HepG2 (cell line): ENCODE data around the gene ENDOD1. TPM values are rescaled to one million over a fixed set of nuclear protein-coding genes. Genes with fewer than 3 reads are reported as not detected.

Experiments
- ATAC-seq: fragments of 200-7000 bp; cut with Tn5 transposase; 3 replicates; pipeline ENCODE4 v1.9.1; 2020; ENCODE audit warnings: mild to moderate bottlenecking, moderate library complexity
- BruUV-seq: library from RNA; stranded (reverse); fragments of 400-500 nt; replicated peaks from 2 replicates; lab custom pipeline; 2021; lab: Mats Ljungman, UMichigan
- CTCF ChIA-PET: fragments of 300-600 bp; formaldehyde crosslinking; extraction: SDS; loops from one replicate; lab custom pipeline; 2021; ENCODE audit warnings: low total read pairs, inconsistent platforms, low intra/inter-chr PET ratio; lab: Yijun Ruan, JAX
- POLR2A ChIA-PET: fragments of 350-600 bp; sonication (Branson Sonifier 250); formaldehyde crosslinking; loops from one replicate; lab custom pipeline; 2020; ENCODE audit warnings: antibody characterized with exemption, inconsistent platforms; lab: Yijun Ruan, JAX
- DNase-seq: peaks from one replicate; pipeline ENCODE4 v3.0.0-alpha.2; 2015; ENCODE audit warnings: low spot score
- FAIRE-seq: peaks from 3 replicates; lab custom pipeline; 2011; peaks lifted over from hg19 to GRCh38; lab: Jason Lieb, UNC
- H2AFZ ChIP-seq: one replicate; pipeline ENCODE4 v1.6.1; 2011; ENCODE audit warnings: low read length, inconsistent platforms
- H3K27ac ChIP-seq: fragments of 300-600 bp; 3 replicates; pipeline ENCODE4 v1.8.0; 2011; ENCODE audit warnings: mixed run types, mild to moderate bottlenecking, mixed read lengths, low read length, inconsistent platforms; ENCODE audit not compliant: insufficient read depth; ENCODE audit errors: extremely low read length
- H3K27me3 ChIP-seq, 2 experiments: fragments of 200-600 bp in 1 of 2; 2 replicates in 1 of 2; 3 replicates in 1 of 2; pipeline versions ENCODE4 v1.6.0 to v1.8.0; 2011; ENCODE audit warnings: low read length in 2 of 2, mild to moderate bottlenecking in 2 of 2, moderate library complexity in 2 of 2, inconsistent platforms in 1 of 2; ENCODE audit not compliant: insufficient read depth in 2 of 2, control insufficient read depth in 1 of 2
- H3K36me3 ChIP-seq, 2 experiments: fragments of 200-600 bp in 1 of 2; replicated peaks in 1 of 2; 2 replicates in 1 of 2; 3 replicates in 1 of 2; pipeline versions ENCODE4 v1.5.1 to v1.8.0; 2011; ENCODE audit warnings: low read length in 2 of 2, inconsistent platforms in 1 of 2; ENCODE audit not compliant: insufficient read depth in 2 of 2, control insufficient read depth in 1 of 2
- H3K4me1 ChIP-seq: 2 replicates; pipeline ENCODE4 v1.5.1; 2012; ENCODE audit warnings: low read length, inconsistent platforms; ENCODE audit not compliant: insufficient read depth
- H3K4me2 ChIP-seq: 2 replicates; pipeline ENCODE4 v1.6.0; 2011; ENCODE audit warnings: low read depth, low read length, inconsistent platforms
- H3K4me3 ChIP-seq, 3 experiments: fragments of 200-600 bp in 1 of 3; sonication (generic), shearing (Covaris generic) in 1 of 3; replicated peaks in 1 of 3; 2 replicates each; pipeline ENCODE4 v1.5.1; 2011 to 2016; ENCODE audit warnings: low read length in 3 of 3, inconsistent platforms in 2 of 3, low read depth in 2 of 3, mild to moderate bottlenecking in 2 of 3, control low read depth in 1 of 3, mixed read lengths in 1 of 3; ENCODE audit not compliant: insufficient read depth in 1 of 3
- H3K79me2 ChIP-seq: one replicate; pipeline ENCODE4 v1.6.1; 2011; ENCODE audit warnings: low read length, inconsistent platforms; ENCODE audit not compliant: insufficient read depth
- H3K9ac ChIP-seq: 2 replicates; pipeline ENCODE4 v1.6.0; 2011; ENCODE audit warnings: mild to moderate bottlenecking, low read depth, low read length, inconsistent platforms; ENCODE audit not compliant: insufficient read depth
- H3K9me3 ChIP-seq: 2 replicates; pipeline ENCODE4 v1.5.1; 2012; ENCODE audit warnings: mild to moderate bottlenecking, low read length
- H4K20me1 ChIP-seq: 2 replicates; pipeline ENCODE4 v1.6.0; 2011; ENCODE audit warnings: inconsistent platforms, mild to moderate bottlenecking, low read length, moderate library complexity; ENCODE audit not compliant: insufficient read depth
- CAMTA2 ChIP-seq: sonication (generic); formaldehyde crosslinking; IDR thresholded peaks from 2 replicates; pipeline ENCODE4 v1.4.0; 2020; ENCODE audit warnings: mild to moderate bottlenecking, missing genetic modification reagents, borderline replicate concordance
- GPN1 ChIP-seq: sonication (generic); formaldehyde crosslinking; IDR thresholded peaks from 2 replicates; pipeline ENCODE4 v1.5.1; 2020; ENCODE audit warnings: missing genetic modification reagents, borderline replicate concordance
- MED8 ChIP-seq: sonication (generic); formaldehyde crosslinking; IDR thresholded peaks from 2 replicates; pipeline ENCODE4 v1.8.1; 2023; ENCODE audit warnings: mild to moderate bottlenecking, missing genetic modification reagents; ENCODE audit not compliant: insufficient replicate concordance
- NR2F1 ChIP-seq, 2 experiments: fragments of 450-650 bp in 1 of 2; formaldehyde crosslinking in 1 of 2; IDR thresholded peaks; 2 replicates each; pipeline versions ENCODE4 v1.5.0 to v1.6.1; 2016 to 2020; ENCODE audit warnings: mild to moderate bottlenecking in 1 of 2, missing compliant biosample characterization in 1 of 2, missing genetic modification reagents in 1 of 2, moderate library complexity in 1 of 2
- TERF1 ChIP-seq: sonication (generic); formaldehyde crosslinking; IDR thresholded peaks from 2 replicates; pipeline ENCODE4 v1.8.0; 2022; ENCODE audit warnings: mild to moderate bottlenecking, missing genetic modification reagents, moderate library complexity
- ZNF12 ChIP-seq: sonication (generic); formaldehyde crosslinking; IDR thresholded peaks from 2 replicates; pipeline ENCODE4 v1.5.0; 2020; ENCODE audit warnings: missing genetic modification reagents
- ZNF260 ChIP-seq: sonication (generic); formaldehyde crosslinking; IDR thresholded peaks from 2 replicates; pipeline ENCODE4 v1.4.0; 2020; ENCODE audit warnings: missing genetic modification reagents, low read depth, mild to moderate bottlenecking, borderline replicate concordance
- ZNF333 ChIP-seq: sonication (generic); formaldehyde crosslinking; IDR thresholded peaks from 2 replicates; pipeline ENCODE4 v1.4.0; 2020; ENCODE audit warnings: mild to moderate bottlenecking, missing genetic modification reagents, borderline replicate concordance
- ZNF577 ChIP-seq: sonication (generic); formaldehyde crosslinking; IDR thresholded peaks from 2 replicates; pipeline ENCODE4 v1.4.0; 2020; ENCODE audit warnings: mild to moderate bottlenecking, low read depth, missing genetic modification reagents, borderline replicate concordance
- ZSCAN31 ChIP-seq: sonication (generic); formaldehyde crosslinking; IDR thresholded peaks from 2 replicates; pipeline ENCODE4 v1.5.0; 2020; ENCODE audit warnings: low read depth, mild to moderate bottlenecking, missing genetic modification reagents
- WGBS: methylation state at CpG from one replicate; pipeline ENCODE4 v1.1.6; 2017; ENCODE audit warnings: low lambda C conversion rate; 5-methylcytosine and 5-hydroxymethylcytosine counted together
- in situ Hi-C: cut with HindIII; loops from 2 replicates; pipeline ENCODE4 v1.10.0; 2017; ENCODE audit warnings: low pct_unique_long_range_greater_than_20kb; ENCODE audit not compliant: extremely low pct_ligation_motif_present
- intact Hi-C: fragments of 100-400 bp; cut with micrococcal nuclease; formaldehyde crosslinking; loops from one replicate; pipeline ENCODE4 v1.10.0; 2022; ENCODE audit not compliant: unreplicated experiment
- polyA plus RNA-seq, 8 experiments: library from polyadenylated mRNA; depleted of rRNA in 3 of 8; stranded (reverse) in 7 of 8; unstranded in 1 of 8; fragments of >200 nt; fragmentation: Illumina TruSeq in 4 of 8; extraction: Trizol in 4 of 8; gene quantifications; 2 replicates each; pipeline versions ENCODE4 v1.2.1 to v1.2.3, GENCODE V29; 2011 to 2016; ENCODE audit warnings: low read depth in 4 of 8, missing spikeins in 1 of 8, mixed read lengths in 1 of 8; ENCODE audit not compliant: insufficient read depth in 1 of 8
- total RNA-seq, 5 experiments: library from RNA; depleted of rRNA; stranded (reverse); fragments of >200 nt; fragmentation: Illumina TruSeq; extraction: Trizol; gene quantifications; 2 replicates each; pipeline ENCODE4 v1.2.3, GENCODE V29; 2016; ENCODE audit warnings: low read depth in 1 of 5
- TF ChIP-seq, protein P1 (sequence below): sonication (generic); formaldehyde crosslinking; IDR thresholded peaks from 2 replicates; pipeline ENCODE4 v1.4.0; 2020; ENCODE audit warnings: mild to moderate bottlenecking, missing genetic modification reagents

ENDOD1 gene
- total and polyA plus RNA-seq, 2 of the 13 experiments (the other 11 are each of a cell fraction or from before 2014, with no cell fraction given): 2.0 to 6.8 TPM

GRCh38 chr11:95128602-95129001 lies 39.0 kb downstream of the ENDOD1 start:
- Histone ChIP-seq H2AFZ (no peak overlapping the region), H3K4me2 (no peak overlapping the region), H3K9ac (no peak overlapping the region), H3K27ac (no peak overlapping the region), H3K4me1 (no peaks in the 10 kb centered on the region), H3K79me2 (no peaks in the 10 kb centered on the region), H4K20me1 (no peaks in the 10 kb centered on the region), H3K36me3 (no peaks in the 10 kb centered on the region), H3K9me3 (no peaks in the 10 kb centered on the region), H3K4me3 (no peak overlapping the region), H3K27me3 (no peaks in the 10 kb centered on the region)
- TF ChIP-seq ZNF577: no peak
- no peak for TF ChIP-seq TERF1
- TF ChIP-seq, protein P1, sequence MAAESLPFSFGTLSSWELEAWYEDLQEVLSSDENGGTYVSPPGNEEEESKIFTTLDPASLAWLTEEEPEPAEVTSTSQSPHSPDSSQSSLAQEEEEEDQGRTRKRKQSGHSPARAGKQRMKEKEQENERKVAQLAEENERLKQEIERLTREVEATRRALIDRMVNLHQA (CRISPR knock-in tag): no peak
- no peak for TF ChIP-seq ZSCAN31
- TF ChIP-seq ZNF260 (CRISPR knock-in tag): no peak
- no peak for TF ChIP-seq ZNF333
- no peak for TF ChIP-seq CAMTA2 (CRISPR knock-in tag)
- TF ChIP-seq NR2F1 (CRISPR knock-in tag; IDR thresholded peaks at IDR 0.05): no peak
- TF ChIP-seq MED8 (CRISPR knock-in tag): no peak
- TF ChIP-seq ZNF12: no peak
- TF ChIP-seq GPN1: no peak
- CTCF ChIA-PET: no interaction called here
- in situ Hi-C loops (loop anchor here (25.0 kb wide), 1 partner anchor 516 kb away; no protein-coding TSS in a partner anchor), intact Hi-C loops (no loop called here)
- no peak for DNase-seq
- ATAC-seq: no peak
- BruUV-seq: no TSS peak
- POLR2A ChIA-PET: no interaction called here
- WGBS: 85% methylated on average over 2 of the region's 3 CpGs
- no peak for FAIRE-seq
